GM18870 (cell line): ENCODE data around the gene HOXD3.

Experiments
- ATAC-seq: cut with Tn5 transposase; IDR thresholded peaks from one replicate; pipeline ENCODE4 v1.9.1; 2021; ENCODE audit warnings: moderate library complexity; ENCODE audit not compliant: unreplicated experiment

The HOXD3 gene

GRCh38 chr2:176148751-176149421 is 8.2 kb upstream of the HOXD3 start:
- no peak for ATAC-seq

DNA sequence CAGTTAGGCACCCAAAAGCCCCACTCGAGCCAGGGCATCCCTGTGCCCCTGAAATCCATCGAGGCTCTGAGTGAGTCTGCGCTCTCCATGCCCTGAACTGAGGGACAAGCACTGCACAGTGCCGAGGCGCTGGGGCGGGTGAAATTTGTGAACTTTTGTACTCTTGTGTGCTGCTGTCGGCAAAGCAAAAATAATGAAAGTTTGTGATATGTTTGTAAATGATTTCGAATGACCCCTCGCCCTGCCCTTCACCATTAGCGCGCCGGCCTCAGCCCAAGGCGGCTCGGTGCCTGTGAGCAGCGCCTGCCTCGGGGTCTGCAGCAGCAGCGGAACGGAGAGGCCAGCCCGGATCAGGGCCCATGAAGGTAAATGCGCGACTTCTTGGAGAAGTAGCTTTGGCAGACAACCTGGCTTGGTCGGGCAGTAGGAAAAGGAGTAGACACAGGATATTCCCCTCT is 7.6 kb upstream of the HOXD3 start:
- ATAC-seq: no peak

DNA sequence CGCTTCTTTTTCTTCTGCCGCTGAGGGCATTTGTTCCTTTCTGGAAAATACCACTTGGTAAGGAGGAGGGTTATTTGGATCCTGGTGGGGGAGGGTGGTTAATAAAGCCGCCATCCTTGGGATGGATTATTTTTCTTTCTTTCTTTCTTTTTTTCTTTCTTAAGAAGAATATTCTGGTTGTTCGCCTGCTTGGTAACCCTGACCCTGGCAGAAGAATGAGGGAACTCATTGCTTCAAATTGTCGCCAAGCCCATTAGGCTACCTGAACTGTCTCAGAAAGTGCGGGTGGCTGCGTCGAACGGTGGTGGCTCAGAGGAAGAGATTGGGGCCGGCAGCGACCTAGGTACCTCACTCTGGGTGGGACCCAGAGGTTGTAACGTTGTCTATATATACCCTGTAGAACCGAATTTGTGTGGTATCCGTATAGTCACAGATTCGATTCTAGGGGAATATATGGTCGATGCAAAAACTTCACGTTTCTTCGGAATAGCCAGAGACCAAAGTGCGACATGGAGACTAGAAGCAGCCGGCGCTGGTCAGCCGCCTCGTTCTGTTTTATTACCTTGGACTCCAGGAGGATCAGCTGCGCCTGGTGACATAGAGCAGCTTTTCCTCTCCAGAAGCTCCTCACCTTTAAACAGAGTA is 7.0 kb upstream of the HOXD3 start:
- ATAC-seq: no peak

DNA sequence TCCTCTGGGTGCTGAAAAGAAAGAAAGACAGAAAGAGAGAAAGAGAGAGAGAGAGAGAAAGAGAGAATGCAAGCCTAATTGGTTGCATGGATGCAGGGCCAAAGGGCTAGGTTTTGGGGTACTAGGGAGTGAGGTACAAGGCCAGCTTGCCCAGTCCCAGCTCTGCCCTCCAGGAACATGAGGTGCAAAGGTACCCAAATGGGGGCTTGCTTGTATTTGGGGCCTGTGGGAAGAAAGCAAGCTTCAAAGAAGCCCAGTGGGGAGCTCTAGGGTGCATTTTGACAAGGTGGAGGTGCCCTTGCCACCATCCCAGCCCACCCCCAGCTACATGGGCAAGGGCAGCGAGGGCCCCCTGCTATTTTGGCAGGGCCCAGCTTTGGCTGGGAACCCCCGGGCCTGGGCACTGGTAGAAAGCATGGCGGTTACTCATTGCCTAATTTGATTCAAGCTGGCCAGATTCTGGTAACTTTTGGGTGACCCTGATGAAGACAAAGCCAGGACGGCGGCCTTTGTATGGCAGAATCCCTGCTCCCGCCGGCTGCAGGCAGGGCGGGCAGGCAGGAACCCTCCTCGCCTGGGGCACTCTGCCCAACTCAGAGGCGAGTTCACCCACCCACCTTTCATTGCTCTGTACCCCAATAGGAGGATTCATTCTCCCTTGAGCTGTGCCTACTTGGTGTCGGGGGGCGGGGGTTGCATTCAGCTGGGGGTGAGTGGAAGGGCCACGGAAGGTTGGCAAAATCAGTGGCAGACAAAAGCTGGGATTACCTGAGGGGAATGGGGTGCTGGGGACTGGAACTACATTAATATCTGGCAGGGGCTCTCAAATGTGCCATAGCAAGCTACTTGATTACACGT is 6.3 kb upstream of the HOXD3 start:
- ATAC-seq: no peak

DNA sequence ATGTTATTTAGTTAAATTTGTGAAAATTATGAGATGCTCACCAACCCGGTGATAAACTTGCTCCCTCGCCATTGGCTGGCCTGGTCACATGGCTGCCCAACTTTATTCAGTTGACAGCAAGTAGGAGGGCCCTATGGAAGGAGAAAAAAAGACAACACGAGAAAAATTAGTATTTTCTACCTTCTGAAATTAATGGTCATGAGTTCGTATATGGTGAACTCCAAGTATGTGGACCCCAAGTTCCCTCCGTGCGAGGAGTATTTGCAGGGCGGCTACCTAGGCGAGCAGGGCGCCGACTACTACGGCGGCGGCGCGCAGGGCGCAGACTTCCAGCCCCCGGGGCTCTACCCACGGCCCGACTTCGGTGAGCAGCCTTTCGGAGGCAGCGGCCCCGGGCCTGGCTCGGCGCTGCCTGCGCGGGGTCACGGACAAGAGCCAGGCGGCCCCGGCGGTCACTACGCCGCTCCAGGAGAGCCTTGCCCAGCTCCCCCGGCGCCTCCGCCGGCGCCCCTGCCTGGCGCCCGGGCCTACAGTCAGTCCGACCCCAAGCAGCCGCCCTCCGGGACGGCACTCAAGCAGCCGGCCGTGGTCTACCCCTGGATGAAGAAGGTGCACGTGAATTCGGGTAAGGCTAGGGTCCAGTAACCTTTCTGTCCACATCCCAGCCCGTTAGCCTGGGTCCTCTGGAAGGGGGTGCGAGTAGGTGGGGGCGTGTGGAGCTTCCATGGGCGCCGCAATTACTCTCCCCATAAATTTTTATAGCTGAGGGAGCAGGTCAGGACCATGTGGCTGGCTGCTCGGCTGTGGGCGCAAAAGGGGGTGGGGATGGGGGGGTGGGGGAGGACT is 5.4 kb upstream of the HOXD3 start, which contains the start of gene HOXD4:
TSS of gene HOXD4 (plus strand) at position 109 of the 846 bp plus-strand sequence. CDS start at position 193, 84 bp downstream.
- no peak for ATAC-seq

GRCh38 chr2:176152350-176153181 is 4.5 kb upstream of the HOXD3 start:
- ATAC-seq: no peak

GRCh38 chr2:176154576-176155252 is 2.4 kb upstream of the HOXD3 start:
- ATAC-seq: no peak

DNA sequence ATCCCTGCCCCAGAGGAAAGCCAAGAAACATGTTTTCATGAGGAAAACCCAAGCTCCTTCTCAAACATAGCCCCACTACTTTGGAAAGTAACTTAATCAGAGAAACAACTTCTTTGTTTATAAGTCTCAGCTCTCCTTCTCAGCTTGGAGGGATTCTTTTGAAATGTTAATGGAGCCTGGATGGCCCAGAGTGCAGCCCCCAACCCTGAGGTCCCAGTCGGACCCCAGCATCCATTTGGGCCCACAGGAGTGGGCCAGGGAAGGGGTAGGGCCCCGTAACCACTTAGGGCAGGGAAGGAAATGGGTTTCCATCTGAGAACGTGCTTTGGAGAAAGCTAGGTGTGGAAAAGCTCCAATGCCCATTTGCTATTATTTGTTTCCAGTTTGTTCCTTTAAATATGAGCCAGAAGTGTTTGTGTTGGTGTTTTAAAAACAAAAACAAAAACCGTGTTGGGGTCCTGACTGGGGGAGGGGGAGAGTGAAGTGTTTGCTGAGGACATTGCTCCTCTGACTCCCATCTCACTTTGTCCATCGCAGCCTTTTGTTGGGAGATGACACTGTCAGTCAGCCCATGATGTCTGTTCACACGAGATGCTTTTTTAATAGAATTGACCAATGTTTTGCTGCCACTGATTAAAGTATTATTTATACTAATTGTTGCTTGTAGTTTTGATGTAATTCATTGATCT is 1.6 kb upstream of the HOXD3 start:
- ATAC-seq: no peak

- ATAC-seq: no peak
Measured at GRCh38 chr2:176156301-176156806, 753 bp upstream of the HOXD3 start.

- no peak for ATAC-seq
Measured at GRCh38 chr2:176157499-176158185, 535 bp downstream of the HOXD3 start.

DNA sequence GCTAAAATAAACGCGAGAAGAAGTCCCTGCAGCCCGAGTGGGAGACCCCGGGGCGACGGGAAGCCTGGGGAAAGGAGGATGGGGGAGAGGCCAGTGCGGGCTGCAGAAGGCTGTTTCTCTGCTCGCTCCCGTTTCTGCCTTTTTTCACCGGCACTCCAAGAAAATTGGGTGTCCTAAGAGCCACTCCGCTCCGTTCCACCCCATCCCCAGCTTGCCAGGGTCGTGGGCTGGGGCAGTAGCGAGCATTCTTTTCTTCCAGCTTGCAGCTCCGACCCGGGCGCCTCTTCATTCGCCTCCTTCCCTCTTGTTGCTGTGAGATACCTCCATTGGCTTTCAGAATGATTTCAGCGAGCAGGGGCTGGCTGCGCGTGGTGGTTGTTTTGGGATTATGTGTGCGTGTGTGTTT is 1.1 kb downstream of the HOXD3 start:
- no peak for ATAC-seq

GRCh38 chr2:176158855-176159662 is 2.0 kb downstream of the HOXD3 start:
- ATAC-seq: no peak

GRCh38 chr2:176159663-176160250 is 2.6 kb downstream of the HOXD3 start:
- ATAC-seq: no peak

GRCh38 chr2:176160251-176160985 is 3.3 kb downstream of the HOXD3 start:
- ATAC-seq: no peak

- no peak for ATAC-seq
Measured at GRCh38 chr2:176160986-176161824, 4.1 kb downstream of the HOXD3 start.
